CD14-positive monocyte (primary cell): Measurements from ENCODE around the gene PIN4. TPM values are rescaled to one million over a fixed set of nuclear protein-coding genes. Genes with fewer than 3 reads are reported as not detected.
A peak's percentile ranks its signal among the peaks of the same experiment; 100 is the strongest.

Experiments used
- DNase-seq, 3 donors: peaks; one replicate each; pipeline ENCODE4 v3.0.0-alpha.2; 2011 to 2022
- H2AFZ ChIP-seq: 2 replicates; pipeline ENCODE4 v1.6.0; 2012; ENCODE audit warnings: mild to moderate bottlenecking, low read depth, low read length, inconsistent platforms; ENCODE audit not compliant: insufficient read depth, poor library complexity, severe bottlenecking
- H3K27ac ChIP-seq, 2 donors: 1 replicate in 1 of 2; 2 replicates in 1 of 2; pipeline ENCODE4 v1.5.1; 2012 to 2013; ENCODE audit warnings: low read length in 2 of 2, control low read depth in 1 of 2, inconsistent platforms in 1 of 2, low read depth in 1 of 2, mild to moderate bottlenecking in 1 of 2
- H3K27me3 ChIP-seq, 2 donors: one replicate each; pipeline versions ENCODE4 v1.6.0 to v1.6.1; 2011 to 2013; ENCODE audit warnings: low read length in 2 of 2; ENCODE audit not compliant: control insufficient read depth in 2 of 2, insufficient read depth in 2 of 2
- H3K36me3 ChIP-seq, 2 donors: replicated peaks in 1 of 2; 1 replicate in 1 of 2; 2 replicates in 1 of 2; pipeline versions ENCODE4 v1.5.1 to v1.6.1; 2012 to 2013; ENCODE audit warnings: low read length in 2 of 2, control low read depth in 1 of 2, inconsistent platforms in 1 of 2, mild to moderate bottlenecking in 1 of 2; ENCODE audit not compliant: insufficient read depth in 2 of 2, control insufficient read depth in 1 of 2
- H3K4me1 ChIP-seq, 2 donors: 1 replicate in 1 of 2; 2 replicates in 1 of 2; pipeline versions ENCODE4 v1.5.1 to v1.6.1; 2012 to 2013; ENCODE audit warnings: low read length in 2 of 2, control low read depth in 1 of 2, inconsistent platforms in 1 of 2, mild to moderate bottlenecking in 1 of 2, moderate library complexity in 1 of 2; ENCODE audit not compliant: insufficient read depth in 2 of 2, control insufficient read depth in 1 of 2
- H3K4me2 ChIP-seq: replicated peaks from 2 replicates; pipeline ENCODE3; 2012; ENCODE audit warnings: low read length, moderate library complexity, mild to moderate bottlenecking; ENCODE audit not compliant: poor library complexity, severe bottlenecking; ENCODE audit errors: extremely low read depth
- H3K4me3 ChIP-seq, 3 experiments: fragments of 200-600 bp in 1 of 3; sonication (generic) in 1 of 3; replicated peaks in 1 of 3; 1 replicate in 2 of 3; 2 replicates in 1 of 3; pipeline ENCODE4 v1.5.1; 2011 to 2013; ENCODE audit warnings: low read length in 3 of 3, mild to moderate bottlenecking in 3 of 3, control low read depth in 2 of 3, low read depth in 2 of 3, inconsistent platforms in 1 of 3, moderate library complexity in 1 of 3
- H3K79me2 ChIP-seq: 2 replicates; pipeline ENCODE4 v1.6.0; 2012; ENCODE audit warnings: mild to moderate bottlenecking, control low read depth, inconsistent platforms, low read length, moderate library complexity; ENCODE audit not compliant: insufficient read depth
- H3K9ac ChIP-seq: 2 replicates; pipeline ENCODE4 v1.6.0; 2017; ENCODE audit warnings: low read length, mild to moderate bottlenecking; ENCODE audit not compliant: insufficient read depth, poor library complexity, severe bottlenecking
- H3K9me3 ChIP-seq, 2 donors: replicated peaks in 1 of 2; 1 replicate in 1 of 2; 2 replicates in 1 of 2; pipeline versions ENCODE4 v1.5.1 to v1.6.1; 2012 to 2013; ENCODE audit warnings: low read length in 2 of 2, control low read depth in 1 of 2; ENCODE audit not compliant: control insufficient read depth in 1 of 2, insufficient read depth in 1 of 2
- H4K20me1 ChIP-seq: 2 replicates; pipeline ENCODE4 v1.6.0; 2012; ENCODE audit warnings: mild to moderate bottlenecking, low read length, control low read depth, moderate library complexity; ENCODE audit not compliant: insufficient read depth
- H3K27ac Mint-ChIP-seq, 7 donors: one replicate each; pipeline ENCODE4 v1.8.0; 2020; ENCODE audit warnings: mild to moderate bottlenecking in 7 of 7, mixed read lengths in 7 of 7, moderate library complexity in 6 of 7, inconsistent platforms in 2 of 7
- H3K27me3 Mint-ChIP-seq, 3 donors: one replicate each; pipeline ENCODE4 v1.8.0; 2021 to 2022; ENCODE audit warnings: low read depth in 3 of 3, mild to moderate bottlenecking in 3 of 3, mixed read lengths in 3 of 3, moderate library complexity in 3 of 3, inconsistent platforms in 1 of 3
- H3K36me3 Mint-ChIP-seq, 2 donors: one replicate each; pipeline ENCODE4 v1.8.0; 2020; ENCODE audit warnings: mixed read lengths in 2 of 2, inconsistent platforms in 1 of 2, mild to moderate bottlenecking in 1 of 2
- H3K4me1 Mint-ChIP-seq: one replicate; pipeline ENCODE4 v1.8.0; 2020; ENCODE audit warnings: mild to moderate bottlenecking, mixed read lengths
- H3K4me3 Mint-ChIP-seq, 2 donors: one replicate each; pipeline ENCODE4 v1.8.0; 2020; ENCODE audit warnings: mild to moderate bottlenecking in 2 of 2, mixed read lengths in 2 of 2, moderate library complexity in 1 of 2
- H3K9me3 Mint-ChIP-seq, 7 donors: one replicate each; pipeline ENCODE4 v1.8.0; 2020 to 2022; ENCODE audit warnings: mixed read lengths in 7 of 7, mild to moderate bottlenecking in 6 of 7, moderate library complexity in 6 of 7, inconsistent platforms in 2 of 7
- WGBS: methylation state at CpG from one replicate; pipeline ENCODE4 v1.1.5; 2013; ENCODE audit warnings: missing lambda C conversion rate; ENCODE audit not compliant: insufficient coverage; 5-methylcytosine and 5-hydroxymethylcytosine counted together
- intact Hi-C, 2 donors: fragments of 100-400 bp; cut with micrococcal nuclease; formaldehyde crosslinking; loops; one replicate each; pipeline versions ENCODE4 v1.15.0 to v1.15.1; 2023
- polyA plus RNA-seq, 3 donors: library from polyadenylated mRNA; depleted of rRNA in 1 of 3; unstranded in 2 of 3; stranded (reverse) in 1 of 3; fragments of 300-500 nt in 2 of 3; fragments of >200 nt in 1 of 3; fragmentation: Illumina TruSeq in 2 of 3; gene quantifications; 1 replicate in 2 of 3; 2 replicates in 1 of 3; pipeline ENCODE4 v1.2.3, GENCODE V29; 2012 to 2021
- TF ChIP-seq, protein P1 (sequence below): fragments of 200-600 bp; IDR thresholded peaks from one replicate; pipeline ENCODE4 v1.8.0; 2022; ENCODE audit warnings: antibody characterized with exemption, mild to moderate bottlenecking

The PIN4 gene
- polyA plus RNA-seq, 3 donors, result 2.9 to 20.8 (median 16.7) TPM

DNA sequence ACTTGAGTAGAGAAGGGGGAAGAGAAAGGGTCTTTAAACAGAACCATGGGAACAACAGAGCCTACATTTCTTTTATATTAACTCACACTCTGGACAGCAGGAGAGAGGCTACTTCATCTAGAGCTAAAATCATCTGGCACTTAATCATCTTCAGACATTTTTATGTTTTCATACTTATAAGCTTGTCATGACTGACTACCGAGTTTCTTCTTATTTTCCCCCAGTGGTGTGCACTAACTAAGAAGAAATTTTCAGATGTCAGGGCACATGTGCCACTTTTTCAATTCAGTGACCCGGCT, 38.0 kb upstream of the PIN4 start:
- no peak overlapping the region for H3K4me3 ChIP-seq
- intact Hi-C loops, result no loop called here
- peak overlapping the region in 2 of 7 donors; percentile 24 to 42 for H3K27ac Mint-ChIP-seq
- no peaks in the 10 kb centered on the region for H3K9me3 ChIP-seq
- H3K27ac ChIP-seq, result no peak overlapping the region
- peaks cover 46 to 49% of the 10 kb centered on the region in 2 donors for H3K36me3 ChIP-seq
- H3K27me3 Mint-ChIP-seq, result peaks cover 0 to 22% (median 0%) of the 10 kb centered on the region in 3 donors
- no peaks in the 10 kb centered on the region for H3K79me2 ChIP-seq
- peaks cover 43 to 56% of the 10 kb centered on the region in 2 donors for H3K36me3 Mint-ChIP-seq
- peaks cover 0 to 2% (median 0%) of the 10 kb centered on the region in 7 donors for H3K9me3 Mint-ChIP-seq
- no peak overlapping the region for H2AFZ ChIP-seq
- peaks cover 29% of the 10 kb centered on the region for H3K4me1 Mint-ChIP-seq
- H3K27me3 ChIP-seq, result no peaks in the 10 kb centered on the region
- no peak overlapping the region for H3K4me3 Mint-ChIP-seq
- H3K4me2 ChIP-seq, result no peak overlapping the region
- TF ChIP-seq, protein P1, sequence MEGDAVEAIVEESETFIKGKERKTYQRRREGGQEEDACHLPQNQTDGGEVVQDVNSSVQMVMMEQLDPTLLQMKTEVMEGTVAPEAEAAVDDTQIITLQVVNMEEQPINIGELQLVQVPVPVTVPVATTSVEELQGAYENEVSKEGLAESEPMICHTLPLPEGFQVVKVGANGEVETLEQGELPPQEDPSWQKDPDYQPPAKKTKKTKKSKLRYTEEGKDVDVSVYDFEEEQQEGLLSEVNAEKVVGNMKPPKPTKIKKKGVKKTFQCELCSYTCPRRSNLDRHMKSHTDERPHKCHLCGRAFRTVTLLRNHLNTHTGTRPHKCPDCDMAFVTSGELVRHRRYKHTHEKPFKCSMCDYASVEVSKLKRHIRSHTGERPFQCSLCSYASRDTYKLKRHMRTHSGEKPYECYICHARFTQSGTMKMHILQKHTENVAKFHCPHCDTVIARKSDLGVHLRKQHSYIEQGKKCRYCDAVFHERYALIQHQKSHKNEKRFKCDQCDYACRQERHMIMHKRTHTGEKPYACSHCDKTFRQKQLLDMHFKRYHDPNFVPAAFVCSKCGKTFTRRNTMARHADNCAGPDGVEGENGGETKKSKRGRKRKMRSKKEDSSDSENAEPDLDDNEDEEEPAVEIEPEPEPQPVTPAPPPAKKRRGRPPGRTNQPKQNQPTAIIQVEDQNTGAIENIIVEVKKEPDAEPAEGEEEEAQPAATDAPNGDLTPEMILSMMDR, result no peak
- DNase-seq, result no peak
- peaks cover 5 to 10% of the 10 kb centered on the region in 2 donors for H3K4me1 ChIP-seq
- H4K20me1 ChIP-seq, result peaks cover 90% of the 10 kb centered on the region
- no peak overlapping the region for H3K9ac ChIP-seq
- WGBS, result no CpG with 5 or more reads among the region's 2 CpGs

DNA sequence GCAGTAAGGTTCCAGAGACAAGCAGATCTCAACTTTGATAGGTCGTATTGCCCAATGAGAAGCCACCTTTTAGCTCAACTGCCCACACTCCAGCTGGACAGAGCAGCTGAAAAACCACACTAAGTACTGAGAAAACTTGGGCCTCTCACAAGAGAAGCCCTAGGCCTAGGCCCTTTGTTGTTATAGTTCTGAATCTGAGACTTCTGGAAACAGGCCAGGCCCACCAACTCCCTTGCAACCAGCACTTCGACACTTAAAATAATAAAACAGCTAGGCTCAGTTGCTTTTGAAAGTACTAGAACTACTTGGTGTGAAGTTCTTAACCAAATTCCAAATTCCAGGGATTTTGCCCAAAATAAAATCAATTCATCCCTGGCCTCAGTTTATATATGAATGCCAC, 36.4 kb upstream of the PIN4 start:
- Histone ChIP-seq H3K9ac (no peak overlapping the region), H3K36me3 (peaks cover 30 to 33% of the 10 kb centered on the region in 2 donors), H3K4me2 (no peak overlapping the region), H3K4me1 (peaks cover 5 to 10% of the 10 kb centered on the region in 2 donors), H2AFZ (no peak overlapping the region), H3K27ac (no peak overlapping the region), H3K27me3 (peaks cover 0 to 3% of the 10 kb centered on the region in 2 donors), H4K20me1 (peaks cover 78% of the 10 kb centered on the region), H3K9me3 (no peaks in the 10 kb centered on the region), H3K79me2 (no peaks in the 10 kb centered on the region), H3K4me3 (no peak overlapping the region)
- Mint-ChIP-seq H3K27me3 (peaks cover 0 to 20% (median 0%) of the 10 kb centered on the region in 3 donors), H3K9me3 (peaks cover 0 to 2% (median 0%) of the 10 kb centered on the region in 7 donors), H3K27ac (no peak overlapping the region), H3K4me3 (no peak overlapping the region), H3K4me1 (peaks cover 25% of the 10 kb centered on the region), H3K36me3 (peaks cover 30 to 40% of the 10 kb centered on the region in 2 donors)
- no peak for DNase-seq
- 0% methylated on average over 1 of the region's 2 CpGs for WGBS
- intact Hi-C loops, result no loop called here
- TF ChIP-seq, protein P1, result no peak
